Measurements from ENCODE around the gene DHX35.
"Not testable (repeated sequence)": the region's sequence is repeated elsewhere in the genome, so short reads cannot be mapped to it uniquely, and the experiment has no call there.

DHX35 gene

GRCh38 chr20:38937000-38937399, 25.1 kb upstream of the DHX35 start:
- in situ Hi-C loops (cut with HindIII; ENCODE audit: low pct_ligation_motif_present, low pct_unique_long_range_greater_than_20kb, low sequenced_read_pairs) = no loop called here
- DNase-seq = no peak

- in situ Hi-C loops (cut with HindIII; ENCODE audit: low pct_ligation_motif_present, low pct_unique_long_range_greater_than_20kb, low sequenced_read_pairs) = no loop called here
Observed at GRCh38 chr20:38937978-38938473, 24.1 kb upstream of the DHX35 start.

GRCh38 chr20:38939686-38940085, 22.5 kb upstream of the DHX35 start:
- no peak for DNase-seq
- in situ Hi-C loops (cut with HindIII; ENCODE audit: low pct_ligation_motif_present, low pct_unique_long_range_greater_than_20kb, low sequenced_read_pairs) = no loop called here

More at GRCh38 chr20:38937978-38938473, 24.1 kb upstream of the DHX35 start:
- no peak for DNase-seq

GRCh38 chr20:38940644-38941043, 21.5 kb upstream of the DHX35 start:
- no peak for DNase-seq
- in situ Hi-C loops (cut with HindIII; ENCODE audit: low pct_ligation_motif_present, low pct_unique_long_range_greater_than_20kb, low sequenced_read_pairs) = no loop called here

- in situ Hi-C loops (cut with HindIII; ENCODE audit: low pct_ligation_motif_present, low pct_unique_long_range_greater_than_20kb, low sequenced_read_pairs) = no loop called here
Observed at GRCh38 chr20:38941726-38942389, 20.3 kb upstream of the DHX35 start.

GRCh38 chr20:38945012-38945411, 17.1 kb upstream of the DHX35 start:
- in situ Hi-C loops (cut with HindIII; ENCODE audit: low pct_ligation_motif_present, low pct_unique_long_range_greater_than_20kb, low sequenced_read_pairs) = no loop called here
- DNase-seq = no peak

More at GRCh38 chr20:38941726-38942389, 20.3 kb upstream of the DHX35 start:
- DNase-seq = no peak

- in situ Hi-C loops (cut with HindIII; ENCODE audit: low pct_ligation_motif_present, low pct_unique_long_range_greater_than_20kb, low sequenced_read_pairs) = no loop called here
- DNase-seq = no peak
Observed at GRCh38 chr20:38946836-38947235, 15.3 kb upstream of the DHX35 start.

GRCh38 chr20:38947931-38948362, 14.2 kb upstream of the DHX35 start:
- in situ Hi-C loops (cut with HindIII; ENCODE audit: low pct_ligation_motif_present, low pct_unique_long_range_greater_than_20kb, low sequenced_read_pairs) = no loop called here
- DNase-seq = no peak

- no peak for DNase-seq
- in situ Hi-C loops (cut with HindIII; ENCODE audit: low pct_ligation_motif_present, low pct_unique_long_range_greater_than_20kb, low sequenced_read_pairs) = no loop called here
Observed at GRCh38 chr20:38950254-38950653, 11.9 kb upstream of the DHX35 start.

GRCh38 chr20:38951611-38952010, 10.5 kb upstream of the DHX35 start:
- no peak for DNase-seq
- in situ Hi-C loops (cut with HindIII; ENCODE audit: low pct_ligation_motif_present, low pct_unique_long_range_greater_than_20kb, low sequenced_read_pairs) = no loop called here

GRCh38 chr20:38952153-38952552, 10.0 kb upstream of the DHX35 start:
- in situ Hi-C loops (cut with HindIII; ENCODE audit: low pct_ligation_motif_present, low pct_unique_long_range_greater_than_20kb, low sequenced_read_pairs) = no loop called here
- DNase-seq = no peak

- no peak for DNase-seq
- in situ Hi-C loops (cut with HindIII; ENCODE audit: low pct_ligation_motif_present, low pct_unique_long_range_greater_than_20kb, low sequenced_read_pairs) = no loop called here
Observed at GRCh38 chr20:38953630-38954340, 8.4 kb upstream of the DHX35 start.

GRCh38 chr20:38957235-38957876, 4.8 kb upstream of the DHX35 start:
- in situ Hi-C loops (cut with HindIII; ENCODE audit: low pct_ligation_motif_present, low pct_unique_long_range_greater_than_20kb, low sequenced_read_pairs) = no loop called here
- no peak for DNase-seq

- in situ Hi-C loops (cut with HindIII; ENCODE audit: low pct_ligation_motif_present, low pct_unique_long_range_greater_than_20kb, low sequenced_read_pairs) = no loop called here
- no peak for DNase-seq
Observed at GRCh38 chr20:38957915-38958485, 4.1 kb upstream of the DHX35 start.

- DNase-seq; in situ Hi-C loops (cut with HindIII; ENCODE audit: low pct_ligation_motif_present, low pct_unique_long_range_greater_than_20kb, low sequenced_read_pairs): not testable (repeated sequence)
Observed at GRCh38 chr20:38960187-38960687, 1.9 kb upstream of the DHX35 start.

GRCh38 chr20:38961530-38962043, 557 bp upstream of the DHX35 start:
- in situ Hi-C loops (cut with HindIII; ENCODE audit: low pct_ligation_motif_present, low pct_unique_long_range_greater_than_20kb, low sequenced_read_pairs) = no loop called here
- no peak for DNase-seq

- in situ Hi-C loops (cut with HindIII; ENCODE audit: low pct_ligation_motif_present, low pct_unique_long_range_greater_than_20kb, low sequenced_read_pairs) = no loop called here
- no peak for DNase-seq
Observed at GRCh38 chr20:38962928-38963401, 821 bp downstream of the DHX35 start.

- in situ Hi-C loops (cut with HindIII; ENCODE audit: low pct_ligation_motif_present, low pct_unique_long_range_greater_than_20kb, low sequenced_read_pairs) = no loop called here
- no peak for DNase-seq
Observed at GRCh38 chr20:38963745-38964144, 1.6 kb downstream of the DHX35 start.

- no peak for DNase-seq
- in situ Hi-C loops (cut with HindIII; ENCODE audit: low pct_ligation_motif_present, low pct_unique_long_range_greater_than_20kb, low sequenced_read_pairs) = no loop called here
Observed at GRCh38 chr20:38965264-38965663, 3.1 kb downstream of the DHX35 start.
